NCI-H748 treated with DMSO at 0.1 percent for 48 hours (cell line): Measurements from ENCODE around the gene EFNB2.
A peak's percentile ranks its signal among the peaks of the same experiment; 100 is the strongest.

Source experiments
- DNase-seq: peaks from one replicate; lab custom pipeline; 2025; lab: John Stamatoyannopoulos, UW

Gene EFNB2

GRCh38 chr13:106484084-106484483 is 51.4 kb downstream of the EFNB2 start:
- DNase-seq, result no peak

DNA sequence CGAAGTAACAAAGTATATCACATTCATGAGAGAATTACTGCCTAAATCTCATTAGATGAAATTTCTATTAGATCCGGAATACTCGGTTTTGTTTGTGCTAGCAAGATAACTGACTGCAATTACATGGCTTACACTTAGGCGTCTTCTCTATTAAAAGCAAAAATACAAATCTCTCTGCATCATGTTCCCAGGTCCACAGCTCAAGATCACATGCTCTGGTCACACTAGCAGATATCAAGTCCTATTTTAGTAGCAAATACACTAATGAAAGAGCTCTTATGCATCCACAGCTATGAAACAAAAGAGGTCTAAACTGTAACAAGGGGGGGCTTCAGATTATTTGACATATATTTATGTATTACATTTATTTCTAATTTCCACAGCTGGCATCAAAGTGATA is 53.5 kb downstream of the EFNB2 start:
- DNase-seq, result no peak

DNA sequence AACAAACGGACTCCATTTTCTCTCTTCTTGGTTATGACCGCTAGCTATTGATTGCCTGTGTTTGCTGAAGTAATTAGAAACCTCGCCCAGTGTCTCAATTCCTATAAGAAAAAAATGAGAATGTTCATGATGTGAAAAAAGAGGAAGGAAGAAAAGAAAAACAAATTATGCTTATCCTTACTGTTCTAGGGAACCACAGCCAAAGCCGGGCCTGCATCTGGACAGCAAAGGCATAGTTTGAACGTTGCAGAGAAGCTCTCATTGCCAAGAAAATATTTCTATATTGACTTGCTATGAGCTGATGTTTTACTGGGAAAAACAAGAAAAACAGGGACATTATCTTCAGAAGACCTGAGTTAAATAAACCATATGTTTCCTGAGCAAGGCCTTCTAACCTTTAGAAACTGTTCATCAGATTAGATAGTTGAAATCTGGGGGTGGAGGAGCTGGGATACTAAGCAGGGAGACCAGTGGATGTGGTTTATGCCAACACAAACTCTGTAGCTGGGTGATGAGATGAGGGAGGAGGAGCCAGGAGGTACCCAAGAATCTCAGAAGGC is 55.0 kb downstream of the EFNB2 start:
- no peak for DNase-seq

GRCh38 chr13:106479929-106480328 is 55.5 kb downstream of the EFNB2 start:
- no peak for DNase-seq

DNA sequence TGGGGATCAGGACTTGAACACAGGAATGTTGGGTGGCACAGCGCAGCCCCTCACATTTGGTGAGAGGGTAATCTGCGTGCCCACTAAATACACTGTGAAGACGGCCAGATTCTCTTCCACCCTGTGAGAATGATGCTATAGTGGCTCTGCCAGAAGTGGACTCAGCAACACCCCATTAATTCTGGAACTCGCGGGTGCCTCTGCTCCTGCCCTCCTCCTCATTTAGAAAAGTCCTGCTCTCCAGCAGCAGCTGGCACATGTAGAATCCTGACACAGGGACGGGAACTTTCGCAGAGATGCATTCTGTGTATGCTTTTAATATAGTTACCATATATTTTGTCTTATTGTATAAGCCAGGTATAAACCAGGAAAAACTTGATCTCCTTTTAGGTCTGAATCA is 57.3 kb downstream of the EFNB2 start:
- no peak for DNase-seq

DNA sequence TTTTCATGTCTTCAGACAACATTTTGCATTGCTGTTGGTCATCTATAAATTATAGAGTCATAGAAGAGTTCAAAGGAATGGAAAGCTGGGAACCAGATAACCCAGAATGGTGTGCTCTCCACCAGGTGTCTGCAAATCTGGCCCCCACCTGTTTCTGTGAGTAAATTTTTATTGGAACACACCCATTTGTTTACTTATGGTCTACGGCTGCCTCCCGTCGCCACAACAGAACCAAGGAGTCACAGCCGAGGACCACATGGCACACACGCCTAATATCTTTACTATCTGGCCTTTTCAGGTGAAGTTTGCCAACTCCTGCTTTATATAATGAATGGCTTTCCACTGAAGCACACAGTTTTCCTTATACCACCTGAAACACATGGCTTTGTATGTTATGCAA is 58.2 kb downstream of the EFNB2 start:
- DNase-seq, result no peak

GRCh38 chr13:106475852-106476251 is 59.6 kb downstream of the EFNB2 start:
- no peak for DNase-seq

DNA sequence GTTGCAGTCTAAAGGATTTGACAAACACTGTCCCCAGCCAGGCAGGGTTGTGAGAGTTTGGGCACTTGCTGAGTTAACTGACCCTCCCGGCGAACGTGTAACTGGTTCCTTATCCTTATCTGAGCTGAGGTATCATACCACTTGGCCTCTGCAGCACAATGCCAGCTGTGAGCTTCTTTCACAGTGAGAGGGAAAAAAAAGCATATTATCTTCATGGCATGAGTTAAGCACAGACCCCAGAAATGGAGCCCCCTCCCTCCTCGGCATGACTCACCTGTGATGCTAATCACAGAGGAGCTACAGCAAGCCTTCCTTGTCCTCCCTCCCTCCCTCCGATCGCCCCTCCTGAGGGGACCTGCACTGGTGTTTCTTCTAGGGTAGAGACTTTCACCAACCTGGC is 60.5 kb downstream of the EFNB2 start:
- DNase-seq, result no peak

GRCh38 chr13:106473154-106473553 is 62.3 kb downstream of the EFNB2 start:
- no peak for DNase-seq

- no peak for DNase-seq
Measured at GRCh38 chr13:106472621-106473020, 62.8 kb downstream of the EFNB2 start.

GRCh38 chr13:106471957-106472543 is 63.4 kb downstream of the EFNB2 start:
- peak; percentile 56 for DNase-seq

- DNase-seq, result no peak
Measured at GRCh38 chr13:106470576-106470975, 64.9 kb downstream of the EFNB2 start.

DNA sequence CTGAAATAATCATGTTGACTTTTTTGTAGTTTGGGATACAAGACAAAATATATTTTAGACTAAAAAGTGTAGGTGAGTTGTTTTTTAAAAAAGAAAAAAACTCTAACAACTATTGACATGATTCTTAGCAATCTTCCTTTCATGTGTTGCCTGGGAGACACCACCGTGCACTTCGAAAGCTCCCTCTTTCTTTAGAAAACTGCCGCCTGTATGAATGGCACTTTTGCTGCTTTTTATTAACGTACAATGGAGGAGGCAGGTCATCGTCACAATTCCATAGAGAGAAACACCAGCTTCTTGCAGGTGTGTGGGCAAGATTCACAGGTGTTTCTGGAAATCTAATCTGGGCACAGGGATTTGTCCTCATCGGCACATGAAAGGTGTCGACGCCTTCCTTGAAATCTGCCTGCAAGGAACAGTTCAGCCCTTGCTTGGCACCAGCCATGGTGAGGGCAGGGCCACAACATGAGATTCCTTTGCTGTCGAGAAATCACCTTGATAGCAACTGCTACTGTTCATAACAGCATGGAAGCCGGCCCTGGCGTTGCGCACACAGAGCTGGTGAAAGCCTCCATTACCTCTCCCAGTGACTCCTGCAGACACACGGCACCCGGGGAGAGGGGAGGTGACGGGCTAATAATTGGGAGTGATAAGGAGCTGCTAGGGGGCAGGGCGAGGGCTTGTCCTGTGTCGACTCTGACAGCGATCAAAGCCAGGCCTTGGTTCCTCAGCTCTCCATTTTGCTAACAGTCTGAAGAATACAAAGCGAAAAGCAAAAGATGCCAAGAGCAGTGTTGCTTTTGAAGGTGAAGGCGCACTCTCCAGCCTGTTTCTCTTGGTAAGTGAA is 66.5 kb downstream of the EFNB2 start:
- no peak for DNase-seq

- no peak for DNase-seq
Measured at GRCh38 chr13:106468207-106468606, 67.3 kb downstream of the EFNB2 start.

DNA sequence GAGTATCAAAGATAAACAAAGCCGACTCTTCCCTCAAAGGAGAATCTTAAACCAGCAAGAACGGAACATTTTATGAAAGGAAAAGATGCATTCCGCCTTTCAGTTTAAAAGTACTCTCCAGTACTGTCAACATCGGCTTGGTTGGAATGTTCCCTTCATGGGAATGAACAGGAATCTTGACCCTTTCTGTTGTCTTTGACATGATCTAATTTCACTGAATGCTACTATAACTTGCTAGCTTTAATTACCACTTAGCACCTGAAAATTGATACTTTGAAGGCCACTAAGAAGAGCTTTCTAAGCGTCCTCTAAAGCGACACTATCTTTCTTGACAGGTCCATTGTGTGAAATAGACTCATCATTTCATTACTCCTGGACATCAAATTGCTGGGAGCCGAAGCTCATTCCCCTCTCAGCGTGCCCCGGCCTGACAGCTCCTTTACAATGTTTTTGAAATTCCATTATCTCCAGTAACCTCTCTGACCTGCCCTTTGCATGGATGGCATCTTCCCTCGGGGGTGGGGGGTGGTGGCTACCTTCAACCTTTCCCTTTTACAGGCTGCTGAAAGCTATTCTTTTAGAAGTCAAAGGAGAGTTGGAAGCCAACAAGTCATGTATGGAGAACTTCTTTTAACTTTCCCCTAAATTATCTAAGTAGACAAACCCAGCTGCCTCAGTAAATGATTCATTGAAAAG is 67.9 kb downstream of the EFNB2 start:
- no peak for DNase-seq

GRCh38 chr13:106466691-106467426 is 68.6 kb downstream of the EFNB2 start:
- no peak for DNase-seq

GRCh38 chr13:106464076-106464475 is 71.4 kb downstream of the EFNB2 start:
- no peak for DNase-seq

DNA sequence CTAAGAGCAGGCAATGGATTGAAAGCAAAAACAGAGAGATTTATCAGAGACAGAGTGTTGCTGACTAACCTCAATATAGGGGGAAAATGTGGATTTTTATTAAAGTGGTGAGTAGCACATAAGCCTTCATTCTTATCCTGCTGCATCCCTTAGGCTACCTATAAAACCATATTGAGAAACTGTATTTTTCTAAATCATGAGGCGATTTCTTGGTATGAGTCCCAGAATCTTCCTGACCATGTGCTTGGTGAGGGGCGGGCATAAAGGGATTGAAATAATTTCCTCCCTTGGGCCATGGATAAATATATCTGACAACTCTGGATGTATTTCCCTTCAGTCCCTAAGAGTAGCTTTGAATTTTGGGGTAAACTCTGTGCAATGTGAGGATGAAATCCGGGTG is 72.8 kb downstream of the EFNB2 start:
- no peak for DNase-seq

GRCh38 chr13:106455777-106456176 is 79.7 kb downstream of the EFNB2 start:
- DNase-seq, result no peak

GRCh38 chr13:106455190-106455589 is 80.3 kb downstream of the EFNB2 start:
- DNase-seq, result no peak

DNA sequence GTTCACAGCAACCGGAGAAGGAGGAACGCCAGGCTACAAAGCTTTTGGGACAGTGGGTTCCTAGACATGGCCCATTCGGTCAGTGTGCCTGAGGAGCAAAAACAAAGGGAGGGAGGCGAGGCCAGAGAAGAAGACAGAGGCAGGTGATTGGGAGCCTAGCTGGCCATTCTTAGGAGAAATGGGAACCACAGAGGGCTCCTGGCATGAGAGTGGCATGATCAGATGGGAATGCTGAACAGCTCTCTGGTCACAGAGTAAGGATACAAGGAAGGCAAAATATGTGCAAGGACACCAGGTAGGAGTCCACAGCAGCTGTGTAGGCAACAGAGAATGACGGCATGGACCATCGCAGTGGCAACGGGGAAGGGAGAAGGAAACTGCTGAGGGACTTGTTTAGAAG is 82.4 kb downstream of the EFNB2 start:
- DNase-seq, result no peak

- no peak for DNase-seq
Measured at GRCh38 chr13:106450991-106451390, 84.5 kb downstream of the EFNB2 start.
